PFSK-1 (cell line): ENCODE data around the gene RTRAF.

ENCODE experiments used
- POLR2AphosphoS5 ChIP-seq: IDR thresholded peaks from 2 replicates; pipeline ENCODE4 v1.6.1; 2012; ENCODE audit warnings: low read depth, mild to moderate bottlenecking, control low read depth, low read length, moderate library complexity
- REST ChIP-seq, 2 experiments: IDR thresholded peaks; 2 replicates each; pipeline versions ENCODE4 v1.6.1 to v1.8.0; 2011 to 2012; ENCODE audit warnings: low read depth in 2 of 2, low read length in 2 of 2, control low read depth in 1 of 2, inconsistent platforms in 1 of 2, mild to moderate bottlenecking in 1 of 2, moderate library complexity in 1 of 2; ENCODE audit not compliant: insufficient read depth in 1 of 2

- no peak for TF ChIP-seq POLR2AphosphoS5
- TF ChIP-seq REST (IDR thresholded peaks at IDR 0.05; ENCODE audit: insufficient read depth in 1 of 2, low read depth in 2 of 2, low read length in 2 of 2): no peak
Observed at GRCh38 chr14:52020161-52020714, 30.9 kb downstream of the RTRAF start.
